Stomach (tissue), 9 donors: ENCODE results near the gene CSNK1E. TPM values are rescaled to one million over a fixed set of nuclear protein-coding genes. Genes with fewer than 3 reads are reported as not detected.

ENCODE experiments used
- DNase-seq, 2 donors: peaks; one replicate each; pipeline versions ENCODE4 v3.0.0 to v3.0.0-alpha.2; 2013 to 2019
- H3K27ac ChIP-seq, 5 donors: fragments of 200-600 bp in 4 of 5; sonication (generic) in 4 of 5; one replicate each; pipeline ENCODE4 v1.5.1; 2013 to 2019; ENCODE audit warnings: mild to moderate bottlenecking in 1 of 5, moderate library complexity in 1 of 5
- H3K27me3 ChIP-seq, 3 donors: fragments of 200-600 bp; sonication (generic); one replicate each; pipeline ENCODE4 v1.5.1; 2017 to 2019; ENCODE audit warnings: mixed run types in 1 of 3
- H3K36me3 ChIP-seq, 4 donors: fragments of 200-600 bp; sonication (generic); 1 replicate in 3 of 4; 2 replicates in 1 of 4; pipeline ENCODE4 v1.5.1; 2016 to 2019
- H3K4me1 ChIP-seq, 4 donors: fragments of 200-600 bp; sonication (generic); one replicate each; pipeline ENCODE4 v1.5.1; 2016 to 2019
- H3K4me3 ChIP-seq, 4 donors: fragments of 200-600 bp; sonication (generic) in 3 of 4; one replicate each; pipeline ENCODE4 v1.5.1; 2016 to 2019; ENCODE audit warnings: mild to moderate bottlenecking in 1 of 4
- H3K9me3 ChIP-seq, 4 donors: fragments of 200-600 bp; sonication (generic); one replicate each; pipeline ENCODE4 v1.5.1; 2016 to 2019
- CTCF ChIP-seq, 7 experiments: fragments of 450-650 bp in 4 of 7; fragments of 200-600 bp in 3 of 7; sonication (generic) in 3 of 7; IDR thresholded peaks; one replicate each; pipeline ENCODE4 v1.5.1; 2016 to 2019; ENCODE audit warnings: antibody characterized with exemption in 7 of 7, control low read depth in 2 of 7, mild to moderate bottlenecking in 1 of 7
- EP300 ChIP-seq: sonication (generic); formaldehyde crosslinking; IDR thresholded peaks from one replicate; pipeline ENCODE4 v1.6.1; 2017; ENCODE audit warnings: antibody characterized with exemption
- POLR2A ChIP-seq, 4 donors: fragments of 450-650 bp; IDR thresholded peaks; one replicate each; pipeline ENCODE4 v1.6.1; 2016; ENCODE audit warnings: antibody characterized with exemption in 4 of 4, control low read depth in 2 of 4, mild to moderate bottlenecking in 1 of 4, moderate library complexity in 1 of 4
- POLR2AphosphoS5 ChIP-seq, 3 donors: sonication (generic); formaldehyde crosslinking; IDR thresholded peaks; one replicate each; pipeline ENCODE4 v1.6.1; 2016; ENCODE audit warnings: antibody characterized with exemption in 3 of 3
- WGBS, 5 donors: extraction: QIAGEN DNeasy Blood & Tissue Kit in 3 of 5; methylation state at CpG; one replicate each; pipeline versions ENCODE4 v1.1.5 to v1.1.7; 2013 to 2018; 5-methylcytosine and 5-hydroxymethylcytosine counted together
- intact Hi-C: fragments of 100-400 bp; cut with DNase I; formaldehyde crosslinking; loops from one replicate; pipeline ENCODE4 v1.15.1; 2023; ENCODE audit warnings: low total_unique reads
- polyA plus RNA-seq, 3 donors: library from polyadenylated mRNA; stranded (reverse); fragments of 200-250 nt; gene quantifications; one replicate each; pipeline ENCODE4 v1.2.3, GENCODE V29; 2013
- total RNA-seq, 5 donors: library from RNA; depleted of rRNA; stranded (reverse); fragments of >200 nt; gene quantifications; one replicate each; pipeline versions ENCODE4 v1.1.0 to v1.2.3, GENCODE V29; 2014 to 2016
- donor health status: healthy with polysubstance abuse.
- donor health status: Bipolar disorder and iron deficiency.
- donor health status: healthy.

The CSNK1E gene
- total and polyA plus RNA-seq, 8 donors = 19.4 to 135 (median 68.1) TPM

GRCh38 chr22:38270091-38270992, 46.9 kb downstream of the CSNK1E start:
- H3K4me1 ChIP-seq = peaks cover 27 to 77% (median 59%) of the 10 kb centered on the region in 4 donors
- WGBS, 5 donors = 51 to 71% (median 64%) methylated on average over 8 to 13 of the region's 13 CpGs
- H3K36me3 ChIP-seq = no peaks in the 10 kb centered on the region
- H3K4me3 ChIP-seq = peak overlapping the region in 1 of 4 donors; percentile 4
- TF ChIP-seq POLR2AphosphoS5 (IDR thresholded peaks at IDR 0.05) = no peak
- TF ChIP-seq EP300 = no peak
- H3K9me3 ChIP-seq = no peaks in the 10 kb centered on the region
- intact Hi-C loops = no loop called here
- no peak for DNase-seq
- H3K27ac ChIP-seq = peak overlapping the region; percentile 5 to 96 (median 48)
- H3K27me3 ChIP-seq = no peaks in the 10 kb centered on the region

DNA sequence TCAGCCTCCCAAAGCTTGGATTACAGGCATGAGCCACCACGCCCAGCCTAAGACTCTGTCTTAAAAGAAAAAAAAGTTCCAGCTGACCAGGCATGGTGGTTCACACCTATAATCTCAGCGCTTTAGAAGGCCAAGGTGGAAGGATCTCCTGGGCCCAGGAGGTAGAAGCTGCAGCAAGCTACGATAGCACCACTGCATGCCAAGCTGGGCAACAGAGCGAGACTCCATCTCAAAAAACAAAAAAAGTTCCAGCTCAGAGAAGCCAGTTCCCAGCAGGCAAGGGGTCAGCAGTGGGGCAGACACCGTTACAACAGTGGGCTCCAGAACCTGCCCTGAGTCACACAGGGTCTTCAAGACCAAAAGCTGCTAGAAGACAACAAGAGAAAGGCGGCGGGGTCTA, 47.8 kb downstream of the CSNK1E start:
- 90 to 94% (median 91%) methylated on average over 7 of the region's 7 CpGs for WGBS, 5 donors
- Histone ChIP-seq H3K4me3 (no peak overlapping the region), H3K27ac (peak overlapping the region in 1 of 5 donors; percentile 96), H3K4me1 (peaks cover 27 to 82% (median 63%) of the 10 kb centered on the region in 4 donors), H3K27me3 (no peaks in the 10 kb centered on the region), H3K9me3 (no peaks in the 10 kb centered on the region), H3K36me3 (peaks cover 0 to 5% (median 0%) of the 10 kb centered on the region in 4 donors)
- intact Hi-C loops = no loop called here
- no peak for TF ChIP-seq POLR2A (IDR thresholded peaks at IDR 0.05)
- no peak for TF ChIP-seq CTCF (IDR thresholded peaks at IDR 0.05)
- no peak for TF ChIP-seq POLR2AphosphoS5 (IDR thresholded peaks at IDR 0.05)
- TF ChIP-seq EP300 = no peak
- no peak for DNase-seq

- Histone ChIP-seq H3K36me3 (peaks cover 0 to 9% (median 0%) of the 10 kb centered on the region in 4 donors), H3K27ac (peak overlapping the region; percentile 25 to 96 (median 64)), H3K9me3 (no peaks in the 10 kb centered on the region), H3K4me3 (no peak overlapping the region), H3K4me1 (peaks cover 34 to 85% (median 60%) of the 10 kb centered on the region in 4 donors), H3K27me3 (no peaks in the 10 kb centered on the region)
- 58 to 72% (median 60%) methylated on average over 4 of the region's 4 CpGs for WGBS, 5 donors
- peak in 1 of 2 donors; percentile 78 for DNase-seq
- intact Hi-C loops = no loop called here
- no peak for TF ChIP-seq EP300
- peak in 2 of 3 donors; percentile 4 to 12 for TF ChIP-seq POLR2AphosphoS5 (IDR thresholded peaks at IDR 0.05)
Observed at GRCh38 chr22:38267086-38267485, 50.1 kb downstream of the CSNK1E start.

DNA sequence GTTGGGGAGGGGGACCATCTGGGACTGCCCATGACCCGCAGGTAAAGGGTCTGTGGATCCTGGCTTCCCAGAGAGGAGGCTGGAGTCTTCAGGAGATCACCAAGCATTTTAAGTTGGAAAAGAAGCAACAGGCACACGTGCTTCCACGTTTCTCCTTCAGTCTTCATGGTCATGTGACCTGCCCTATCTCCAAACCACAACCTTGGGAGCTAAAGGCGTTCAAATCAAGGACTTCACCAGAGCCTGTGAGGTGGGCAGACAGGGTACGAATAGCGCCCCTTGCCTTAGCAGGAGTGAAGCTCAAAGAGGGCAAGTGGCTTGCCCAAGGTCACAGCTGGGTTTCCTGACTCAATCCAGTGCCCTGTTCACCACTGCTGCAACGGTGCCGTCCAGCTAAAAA, 51.1 kb downstream of the CSNK1E start:
- no peak for TF ChIP-seq POLR2A (IDR thresholded peaks at IDR 0.05)
- no peak for TF ChIP-seq EP300
- TF ChIP-seq CTCF (IDR thresholded peaks at IDR 0.05) = no peak
- TF ChIP-seq POLR2AphosphoS5 (IDR thresholded peaks at IDR 0.05) = peak in 1 of 3 donors; percentile 20
- peak; percentile 33 to 72 for DNase-seq
- WGBS, 5 donors = 27 to 41% (median 31%) methylated on average over 8 of the region's 8 CpGs
- Histone ChIP-seq H3K4me3 (no peak overlapping the region), H3K36me3 (peaks cover 0 to 9% (median 0%) of the 10 kb centered on the region in 4 donors), H3K9me3 (no peaks in the 10 kb centered on the region), H3K27me3 (no peaks in the 10 kb centered on the region), H3K27ac (peak overlapping the region; percentile 45 to 96 (median 64)), H3K4me1 (peaks cover 35 to 85% (median 60%) of the 10 kb centered on the region in 4 donors)
- intact Hi-C loops = no loop called here

DNA sequence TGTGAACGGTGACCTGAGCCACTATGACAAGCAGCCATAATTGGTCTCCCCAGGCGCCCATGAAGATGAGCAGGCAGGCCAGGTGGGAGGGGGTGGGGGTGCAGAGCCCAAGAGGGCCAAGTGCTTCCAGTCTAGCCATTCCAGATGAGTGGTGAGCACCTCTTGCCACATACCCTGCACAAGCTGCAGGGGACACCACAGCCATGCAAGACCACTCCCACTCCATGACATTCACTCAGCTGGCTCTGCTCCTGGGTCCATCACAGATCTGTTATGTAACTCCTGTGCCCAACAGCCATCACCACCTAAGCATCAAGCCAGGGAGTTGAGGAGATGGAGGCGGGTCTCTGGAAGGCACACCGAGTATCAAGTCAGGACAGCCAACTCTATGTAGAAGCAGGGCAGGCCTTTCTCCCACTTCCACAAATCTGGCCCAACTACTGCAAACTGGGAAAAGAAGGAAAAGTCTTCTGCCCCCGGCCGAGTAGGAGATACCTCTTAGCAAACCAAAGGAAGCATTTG, 52.9 kb downstream of the CSNK1E start:
- intact Hi-C loops = no loop called here
- no peak for TF ChIP-seq CTCF (IDR thresholded peaks at IDR 0.05)
- no peak for TF ChIP-seq EP300
- TF ChIP-seq POLR2AphosphoS5 (IDR thresholded peaks at IDR 0.05) = no peak
- TF ChIP-seq POLR2A (IDR thresholded peaks at IDR 0.05) = no peak

More for the DNA sequence above, 52.9 kb downstream of the CSNK1E start:
- H3K4me3 ChIP-seq = no peak overlapping the region
- H3K27ac ChIP-seq = peak overlapping the region in 1 of 5 donors; percentile 40
- no peak for DNase-seq
- H3K4me1 ChIP-seq = peaks cover 44 to 83% (median 67%) of the 10 kb centered on the region in 4 donors
- no peaks in the 10 kb centered on the region for H3K9me3 ChIP-seq
- H3K36me3 ChIP-seq = peaks cover 0 to 9% (median 0%) of the 10 kb centered on the region in 4 donors
- no peaks in the 10 kb centered on the region for H3K27me3 ChIP-seq
- 82 to 94% (median 90%) methylated on average over 6 of the region's 6 CpGs for WGBS, 5 donors
